ENCODE data around the gene SLC4A5.

Gene SLC4A5

DNA sequence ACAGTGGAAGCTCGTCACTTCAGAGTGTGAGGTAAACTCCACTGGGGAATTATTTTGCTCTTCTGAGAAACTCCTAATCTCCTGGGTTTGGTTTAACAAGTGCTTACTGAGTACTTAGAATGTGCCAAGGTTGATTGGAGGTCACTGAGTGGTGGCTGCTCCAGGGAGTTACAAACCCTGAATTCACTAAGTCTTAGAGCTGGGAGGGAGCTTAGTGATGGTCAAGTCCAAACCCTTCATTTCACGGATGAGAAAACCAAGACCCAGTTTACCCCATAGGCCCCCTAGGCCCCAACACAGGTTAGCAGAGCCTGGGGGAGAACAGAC, 52.0 kb downstream of the SLC4A5 start:
- TF ChIP-seq, protein P1, sequence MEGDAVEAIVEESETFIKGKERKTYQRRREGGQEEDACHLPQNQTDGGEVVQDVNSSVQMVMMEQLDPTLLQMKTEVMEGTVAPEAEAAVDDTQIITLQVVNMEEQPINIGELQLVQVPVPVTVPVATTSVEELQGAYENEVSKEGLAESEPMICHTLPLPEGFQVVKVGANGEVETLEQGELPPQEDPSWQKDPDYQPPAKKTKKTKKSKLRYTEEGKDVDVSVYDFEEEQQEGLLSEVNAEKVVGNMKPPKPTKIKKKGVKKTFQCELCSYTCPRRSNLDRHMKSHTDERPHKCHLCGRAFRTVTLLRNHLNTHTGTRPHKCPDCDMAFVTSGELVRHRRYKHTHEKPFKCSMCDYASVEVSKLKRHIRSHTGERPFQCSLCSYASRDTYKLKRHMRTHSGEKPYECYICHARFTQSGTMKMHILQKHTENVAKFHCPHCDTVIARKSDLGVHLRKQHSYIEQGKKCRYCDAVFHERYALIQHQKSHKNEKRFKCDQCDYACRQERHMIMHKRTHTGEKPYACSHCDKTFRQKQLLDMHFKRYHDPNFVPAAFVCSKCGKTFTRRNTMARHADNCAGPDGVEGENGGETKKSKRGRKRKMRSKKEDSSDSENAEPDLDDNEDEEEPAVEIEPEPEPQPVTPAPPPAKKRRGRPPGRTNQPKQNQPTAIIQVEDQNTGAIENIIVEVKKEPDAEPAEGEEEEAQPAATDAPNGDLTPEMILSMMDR (IDR thresholded peaks at IDR 0.05) = no peak
- Histone ChIP-seq H3K27ac (no peak overlapping the region), H3K4me3 (no peak overlapping the region)
- no peak for DNase-seq (ENCODE audit: low spot score)

DNA sequence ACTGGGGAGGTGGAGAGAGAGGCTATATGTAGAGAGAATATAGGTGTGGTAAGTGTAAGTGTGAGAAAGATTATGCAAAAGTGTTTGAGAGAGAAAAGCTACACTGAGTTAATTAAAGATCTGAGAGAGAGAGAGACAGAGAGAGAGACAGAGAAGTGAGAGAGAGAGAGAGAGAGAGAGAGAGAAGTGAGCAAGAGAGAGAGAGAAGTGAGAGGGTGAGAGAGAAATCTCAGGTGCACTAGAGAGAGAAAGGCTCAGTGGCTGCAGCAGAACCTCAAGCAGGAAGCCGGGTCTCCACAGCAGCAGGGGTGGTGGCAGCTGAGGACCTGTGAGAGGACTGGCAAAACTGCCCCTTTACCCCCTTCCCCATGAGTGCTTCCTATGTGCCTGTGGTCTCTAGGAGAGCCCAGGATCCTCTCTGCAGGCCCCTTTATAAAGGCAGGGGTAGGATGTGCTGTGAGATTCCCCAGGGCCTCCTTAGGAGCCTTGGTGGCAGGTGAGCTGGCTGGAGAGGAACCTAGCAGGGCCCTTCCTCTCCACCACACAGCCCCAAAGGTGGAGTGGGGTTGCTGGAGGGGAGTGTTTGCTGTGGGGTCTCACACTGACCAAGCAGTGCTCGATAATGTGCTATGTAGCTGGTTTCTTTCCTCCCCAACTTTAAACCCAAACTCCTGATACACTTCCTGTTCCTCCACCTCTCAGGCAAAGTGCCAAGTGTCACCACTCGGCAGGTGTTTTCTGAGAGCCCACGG, 52.6 kb downstream of the SLC4A5 start:
- DNase-seq (ENCODE audit: low spot score) = no peak
- H3K4me3 ChIP-seq = no peak overlapping the region
- TF ChIP-seq, protein P1 (IDR thresholded peaks at IDR 0.05) = no peak
- H3K27ac ChIP-seq = no peak overlapping the region

DNA sequence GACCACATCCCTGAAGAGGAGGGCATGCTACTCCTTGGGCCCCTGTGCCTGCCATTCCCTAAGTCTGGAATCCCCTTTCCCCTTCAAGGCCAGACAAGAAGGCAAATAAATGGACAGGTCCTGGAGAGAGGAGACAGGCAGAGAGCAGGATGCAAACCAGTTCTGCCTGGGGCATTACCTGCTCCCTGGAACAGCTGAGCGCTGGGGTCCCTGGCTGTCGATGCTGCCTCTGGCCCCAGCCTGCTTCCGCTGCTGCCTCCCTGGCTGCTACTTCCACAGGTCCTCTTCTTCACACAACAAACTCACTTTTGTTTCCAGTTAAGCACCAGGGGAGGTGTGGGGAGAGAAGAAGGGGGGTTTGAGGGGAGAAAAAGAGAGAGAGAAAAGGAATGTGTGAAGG, 53.1 kb downstream of the SLC4A5 start:
- DNase-seq (ENCODE audit: low spot score) = no peak
- TF ChIP-seq, protein P1 (IDR thresholded peaks at IDR 0.05) = no peak
- no peak overlapping the region for H3K4me3 ChIP-seq
- H3K27ac ChIP-seq = no peak overlapping the region

DNA sequence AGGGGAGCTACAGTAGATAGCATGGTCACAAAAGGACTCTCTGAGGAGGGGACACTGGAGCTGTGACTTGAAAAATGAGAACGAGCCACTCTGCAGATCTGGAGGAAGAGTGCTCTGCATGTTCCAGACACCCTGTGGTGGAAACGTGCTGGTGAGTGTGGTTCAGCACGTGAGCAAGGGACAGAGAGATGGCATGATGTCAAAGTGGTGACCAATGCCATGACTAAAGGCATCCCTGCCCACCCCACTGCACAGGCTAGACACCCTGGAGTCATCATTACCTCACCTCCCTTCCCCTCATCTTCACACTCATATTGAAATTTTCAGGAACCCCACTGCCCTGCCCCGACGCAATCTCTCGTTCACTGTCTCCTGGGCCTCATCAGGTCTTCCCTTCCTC, 56.5 kb downstream of the SLC4A5 start:
- DNase-seq (ENCODE audit: low spot score) = no peak
- no peak overlapping the region for H3K27ac ChIP-seq
- H3K4me3 ChIP-seq = no peak overlapping the region
- TF ChIP-seq, protein P1 (IDR thresholded peaks at IDR 0.05) = no peak

DNA sequence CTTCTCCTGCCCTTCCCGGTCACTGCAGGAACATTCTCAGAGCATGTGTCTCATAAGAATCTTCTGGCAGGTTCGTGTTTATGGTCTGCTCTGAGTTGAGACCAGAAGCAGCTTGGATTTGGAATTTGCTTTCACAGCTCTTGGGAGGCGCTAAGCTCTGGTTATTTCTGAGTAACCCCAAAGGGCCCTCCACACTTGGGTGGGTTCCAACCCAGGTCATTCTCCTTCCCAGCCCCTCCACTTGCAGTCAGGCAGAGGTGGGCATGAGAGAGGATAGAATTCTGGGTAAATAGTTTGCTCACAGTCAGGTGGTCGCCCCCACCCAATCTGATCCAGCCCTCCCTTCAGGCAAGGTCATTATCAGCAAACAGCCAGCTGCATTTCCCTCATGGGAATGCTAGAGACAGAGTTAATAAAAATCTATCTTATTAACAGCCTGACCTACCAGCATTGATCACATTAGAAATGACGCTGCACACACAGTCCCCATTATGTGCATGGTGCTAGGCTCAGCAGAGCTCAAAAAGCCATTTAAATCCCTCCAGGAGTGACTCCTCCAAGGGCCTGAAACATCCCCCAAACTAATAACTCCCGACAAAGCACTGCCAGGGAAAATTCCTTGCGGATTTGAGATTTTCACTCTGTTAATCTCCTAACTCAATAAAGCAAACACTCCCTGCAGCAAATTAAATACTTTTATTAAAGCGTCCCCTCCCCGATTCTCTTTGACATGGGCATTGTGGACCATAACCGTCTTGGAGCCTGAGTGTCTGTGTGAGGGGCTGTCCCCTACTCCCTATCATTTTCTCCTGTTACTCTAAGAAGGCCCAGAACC, 61.9 kb downstream of the SLC4A5 start:
- Histone ChIP-seq H3K4me3 (no peak overlapping the region), H3K27ac (no peak overlapping the region)
- TF ChIP-seq, protein P1 (IDR thresholded peaks at IDR 0.05) = no peak
- DNase-seq (ENCODE audit: low spot score) = no peak

DNA sequence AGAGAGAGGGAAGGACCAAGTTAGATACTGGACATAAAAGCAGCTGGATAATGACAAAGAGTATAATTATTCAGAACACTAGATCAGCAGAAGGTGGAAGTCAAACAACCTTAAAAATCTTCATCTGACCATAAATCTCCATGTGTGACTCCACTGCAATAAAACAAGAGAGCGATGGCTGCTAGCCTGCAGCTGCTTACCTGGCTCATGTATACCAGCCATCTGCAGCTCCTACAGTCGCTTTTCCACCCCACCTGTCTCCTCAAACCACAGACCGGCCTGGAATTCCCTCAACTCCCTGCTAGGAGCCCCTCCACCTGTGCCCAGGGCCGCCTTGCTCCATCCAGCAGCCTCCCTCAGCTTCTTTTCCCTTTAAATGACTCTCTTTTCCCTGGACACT, 64.5 kb downstream of the SLC4A5 start:
- TF ChIP-seq, protein P1 (IDR thresholded peaks at IDR 0.05) = no peak
- no peak for DNase-seq (ENCODE audit: low spot score)

DNA sequence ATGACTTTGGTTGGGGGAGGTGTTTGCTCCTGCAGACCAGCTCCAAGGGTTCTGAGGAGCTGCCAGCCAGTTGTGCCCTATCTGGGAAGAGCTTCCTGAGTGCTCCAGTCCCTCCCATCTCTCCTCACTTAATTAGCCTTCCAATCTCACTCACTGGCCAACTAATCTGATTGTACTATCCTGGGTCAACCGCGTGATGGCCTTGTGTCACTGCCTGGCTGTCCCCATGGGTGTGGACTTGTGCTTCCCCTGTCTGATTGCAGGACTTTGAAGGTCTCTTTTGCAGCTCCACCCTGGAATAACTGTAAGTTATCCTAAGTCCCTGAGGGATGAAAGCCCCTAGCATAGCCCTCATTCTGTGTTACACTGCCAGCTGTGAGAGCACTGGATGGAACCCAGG, 65.0 kb downstream of the SLC4A5 start:
- no peak for DNase-seq (ENCODE audit: low spot score)
- H3K27ac ChIP-seq = no peak overlapping the region
- no peak overlapping the region for H3K4me3 ChIP-seq
- TF ChIP-seq, protein P1 (IDR thresholded peaks at IDR 0.05) = no peak

More for the DNA sequence above, 64.5 kb downstream of the SLC4A5 start:
- no peak overlapping the region for H3K4me3 ChIP-seq
- H3K27ac ChIP-seq = no peak overlapping the region
